ENCODE data around the gene ACER3. TPM values are rescaled to one million over a fixed set of nuclear protein-coding genes. Genes with fewer than 3 reads are reported as not detected.

ACER3 gene
- total RNA-seq, 1 donor from 2014 or later, result 27.6 TPM

GRCh38 chr11:77074626-77075221, 214.0 kb downstream of the ACER3 start:
- no peak for TF ChIP-seq CTCF (IDR thresholded peaks at IDR 0.05; ENCODE audit: insufficient read depth, low read length, poor library complexity, severe bottlenecking)
- H3K27me3 ChIP-seq (ENCODE audit: control insufficient read depth, insufficient read depth, low read length), result no peaks in the 10 kb centered on the region

GRCh38 chr11:77075425-77075905, 214.7 kb downstream of the ACER3 start:
- H3K27me3 ChIP-seq (ENCODE audit: control insufficient read depth, insufficient read depth, low read length), result no peaks in the 10 kb centered on the region
- TF ChIP-seq CTCF (IDR thresholded peaks at IDR 0.05; ENCODE audit: insufficient read depth, low read length, poor library complexity, severe bottlenecking), result no peak
- no peaks in the 10 kb centered on the region for H3K36me3 ChIP-seq (ENCODE audit: control insufficient read depth, insufficient read depth, low read length)
- H3K4me3 ChIP-seq (ENCODE audit: low read depth, low read length), result no peak overlapping the region
- no peak for DNase-seq (ENCODE audit: low read depth)

More at GRCh38 chr11:77074626-77075221, 214.0 kb downstream of the ACER3 start:
- DNase-seq (ENCODE audit: low read depth), result no peak
- Histone ChIP-seq H3K4me3 (ENCODE audit: low read depth, low read length) (no peak overlapping the region), H3K36me3 (ENCODE audit: control insufficient read depth, insufficient read depth, low read length) (no peaks in the 10 kb centered on the region)

Other genes with a start within 250 kb of the ACER3 start
- gene LRRC32, start 190.2 kb upstream of the ACER3 start, total RNA-seq, result 3.9 and 6.8 TPM in 2 replicates
- gene TSKU, start 77.6 kb upstream of the ACER3 start, total RNA-seq, result 59.5 and 67.6 TPM in 2 replicates
- gene B3GNT6, start 173.5 kb downstream of the ACER3 start, total RNA-seq, result not detected in 2 replicates
- 7.8 and 9.7 TPM in 2 replicates for gene CAPN5, start 206.1 kb downstream of the ACER3 start, total RNA-seq
- gene OMP, start 241.9 kb downstream of the ACER3 start, total RNA-seq, result not detected in 2 replicates